GDM1 (cell line): ENCODE data around the gene CYRIA.
A peak's percentile ranks its signal among the peaks of the same experiment; 100 is the strongest.

Experiments used
- DNase-seq: peaks from one replicate; lab custom pipeline; 2025; lab: John Stamatoyannopoulos, UW

CYRIA gene

GRCh38 chr2:16650287-16651249, 15.1 kb downstream of the CYRIA start:
- no peak for DNase-seq

- DNase-seq = no peak
Measured at GRCh38 chr2:16649353-16650286, 16.0 kb downstream of the CYRIA start.

GRCh38 chr2:16647992-16648617, 17.5 kb downstream of the CYRIA start:
- DNase-seq = no peak

- no peak for DNase-seq
Measured at GRCh38 chr2:16645775-16646559, 19.7 kb downstream of the CYRIA start.

GRCh38 chr2:16645088-16645487, 20.5 kb downstream of the CYRIA start:
- no peak for DNase-seq

GRCh38 chr2:16644221-16644925, 21.3 kb downstream of the CYRIA start:
- DNase-seq = no peak

- no peak for DNase-seq
Measured at GRCh38 chr2:16643099-16643498, 22.5 kb downstream of the CYRIA start.

- no peak for DNase-seq
Measured at GRCh38 chr2:16642088-16642487, 23.5 kb downstream of the CYRIA start.

GRCh38 chr2:16641509-16641908, 24.1 kb downstream of the CYRIA start:
- DNase-seq = no peak

GRCh38 chr2:16640867-16641266, 24.8 kb downstream of the CYRIA start:
- no peak for DNase-seq

- no peak for DNase-seq
Measured at GRCh38 chr2:16640001-16640700, 25.5 kb downstream of the CYRIA start.

GRCh38 chr2:16639431-16639830, 26.2 kb downstream of the CYRIA start:
- no peak for DNase-seq

GRCh38 chr2:16638946-16639345, 26.7 kb downstream of the CYRIA start:
- DNase-seq = no peak

GRCh38 chr2:16637304-16637703, 28.3 kb downstream of the CYRIA start:
- no peak for DNase-seq

GRCh38 chr2:16635791-16636699, 29.6 kb downstream of the CYRIA start:
- peak; percentile 50 for DNase-seq

GRCh38 chr2:16633621-16634430, 31.8 kb downstream of the CYRIA start:
- DNase-seq = no peak

- DNase-seq = no peak
Measured at GRCh38 chr2:16632598-16632997, 33.0 kb downstream of the CYRIA start.

GRCh38 chr2:16630463-16630862, 35.2 kb downstream of the CYRIA start:
- peak; percentile 79 for DNase-seq
